SU-DHL-6 (cell line): ENCODE results near the gene PCNX4.

Experiments
- H2AFZ ChIP-seq: fragments of 200-600 bp; sonication (generic); 2 replicates; pipeline ENCODE4 v1.6.1; 2014; ENCODE audit warnings: low read depth, mild to moderate bottlenecking, moderate library complexity, mixed read lengths, antibody characterized with exemption, low read length; ENCODE audit not compliant: severe bottlenecking
- H3F3A ChIP-seq: fragments of 200-600 bp; shearing (Covaris generic); 2 replicates; pipeline ENCODE4 v1.6.0; 2016; ENCODE audit warnings: antibody characterized with exemption, mild to moderate bottlenecking; ENCODE audit not compliant: insufficient read depth
- H3K27ac ChIP-seq: fragments of 200-600 bp; sonication (generic); 2 replicates; pipeline ENCODE4 v1.5.1; 2016; ENCODE audit warnings: low read depth, mild to moderate bottlenecking, low read length, moderate library complexity, mixed read lengths
- H3K27me3 ChIP-seq: fragments of 200-600 bp; sonication (generic), shearing (Covaris generic); 2 replicates; pipeline ENCODE4 v1.6.0; 2014; ENCODE audit warnings: mild to moderate bottlenecking, low read length
- H3K36me3 ChIP-seq: fragments of 200-600 bp; sonication (generic); 2 replicates; pipeline ENCODE4 v1.6.1; 2014; ENCODE audit warnings: mild to moderate bottlenecking, low read length, mixed read lengths
- H3K4me2 ChIP-seq: fragments of 300-600, 200-600 bp; shearing (Covaris generic), sonication (generic); 2 replicates; pipeline ENCODE4 v1.6.0; 2014; ENCODE audit warnings: low read length, low read depth, mild to moderate bottlenecking; ENCODE audit not compliant: poor library complexity, severe bottlenecking
- H3K4me3 ChIP-seq: fragments of 200-600 bp; sonication (generic); 2 replicates; pipeline ENCODE4 v1.5.1; 2014; ENCODE audit warnings: antibody characterized with exemption, low read length, mild to moderate bottlenecking, mixed read lengths; ENCODE audit not compliant: insufficient read depth, poor library complexity, severe bottlenecking
- H3K79me2 ChIP-seq: fragments of 200-600 bp; sonication (generic); 2 replicates; pipeline ENCODE4 v1.6.1; 2014; ENCODE audit warnings: mild to moderate bottlenecking, low read length, moderate library complexity; ENCODE audit not compliant: insufficient read depth
- H3K9ac ChIP-seq: fragments of 200-600 bp; sonication (generic); 2 replicates; pipeline ENCODE4 v1.7.0; 2014; ENCODE audit warnings: mild to moderate bottlenecking, low read length
- H3K9me2 ChIP-seq: fragments of 200-600 bp; sonication (generic); replicated peaks from 2 replicates; pipeline ENCODE4 v1.6.1; 2014; ENCODE audit warnings: low read length; ENCODE audit not compliant: insufficient read depth
- H3K9me3 ChIP-seq: fragments of 200-600 bp; sonication (generic); 2 replicates; pipeline ENCODE4 v1.6.1; 2014; ENCODE audit warnings: low read length, mixed read lengths; ENCODE audit not compliant: insufficient read depth
- H4K20me1 ChIP-seq: fragments of 200-600 bp; sonication (generic); 2 replicates; pipeline ENCODE4 v1.6.1; 2014; ENCODE audit warnings: low read depth, mild to moderate bottlenecking, antibody characterized with exemption, low read length, moderate library complexity, mixed read lengths
- EZH2phosphoT487 ChIP-seq: fragments of 200-600 bp; sonication (generic), shearing (Covaris generic); conservative IDR thresholded peaks from 2 replicates; pipeline ENCODE4 v1.6.1; 2018; ENCODE audit warnings: mild to moderate bottlenecking, antibody characterized with exemption, low read length, moderate library complexity, mixed read lengths
- TF ChIP-seq, protein P1 (sequence below): fragments of 200-600 bp; sonication (generic); IDR thresholded peaks from one replicate; pipeline ENCODE4 v1.5.1; 2017; ENCODE audit warnings: antibody characterized with exemption, mild to moderate bottlenecking, low read length, moderate library complexity; ENCODE audit not compliant: insufficient read depth, poor library complexity, severe bottlenecking

Gene PCNX4

DNA sequence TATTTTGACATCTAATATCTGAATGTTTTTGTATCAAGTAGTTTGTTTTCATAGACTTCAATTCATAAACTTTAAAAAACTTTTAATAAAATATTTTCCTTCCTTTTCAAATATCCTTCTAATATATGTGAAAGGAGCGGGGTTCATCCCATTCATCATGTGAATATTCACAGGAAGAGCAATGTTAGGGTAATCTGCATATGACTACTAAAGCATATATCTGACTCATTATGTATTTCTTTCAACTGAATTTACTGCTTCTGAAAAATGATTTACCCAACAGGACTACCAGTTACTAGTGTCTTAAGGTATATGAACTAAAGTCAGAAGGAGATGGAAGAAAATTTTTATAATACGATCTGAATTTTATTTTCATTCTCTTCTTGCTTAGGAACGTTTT lies 43.0 kb downstream of the PCNX4 start:
- Histone ChIP-seq H3K4me3 (no peak overlapping the region), H3K9me2 (no peaks in the 10 kb centered on the region), H3K27ac (no peak overlapping the region), H3K36me3 (no peaks in the 10 kb centered on the region), H3K4me2 (no peak overlapping the region), H3K9me3 (no peaks in the 10 kb centered on the region), H2AFZ (no peak overlapping the region), H3K9ac (no peak overlapping the region), H4K20me1 (no peaks in the 10 kb centered on the region), H3K79me2 (no peaks in the 10 kb centered on the region), H3K27me3 (no peaks in the 10 kb centered on the region), H3F3A (no peaks in the 10 kb centered on the region)
- TF ChIP-seq EZH2phosphoT487 = no peak
- TF ChIP-seq, protein P1, sequence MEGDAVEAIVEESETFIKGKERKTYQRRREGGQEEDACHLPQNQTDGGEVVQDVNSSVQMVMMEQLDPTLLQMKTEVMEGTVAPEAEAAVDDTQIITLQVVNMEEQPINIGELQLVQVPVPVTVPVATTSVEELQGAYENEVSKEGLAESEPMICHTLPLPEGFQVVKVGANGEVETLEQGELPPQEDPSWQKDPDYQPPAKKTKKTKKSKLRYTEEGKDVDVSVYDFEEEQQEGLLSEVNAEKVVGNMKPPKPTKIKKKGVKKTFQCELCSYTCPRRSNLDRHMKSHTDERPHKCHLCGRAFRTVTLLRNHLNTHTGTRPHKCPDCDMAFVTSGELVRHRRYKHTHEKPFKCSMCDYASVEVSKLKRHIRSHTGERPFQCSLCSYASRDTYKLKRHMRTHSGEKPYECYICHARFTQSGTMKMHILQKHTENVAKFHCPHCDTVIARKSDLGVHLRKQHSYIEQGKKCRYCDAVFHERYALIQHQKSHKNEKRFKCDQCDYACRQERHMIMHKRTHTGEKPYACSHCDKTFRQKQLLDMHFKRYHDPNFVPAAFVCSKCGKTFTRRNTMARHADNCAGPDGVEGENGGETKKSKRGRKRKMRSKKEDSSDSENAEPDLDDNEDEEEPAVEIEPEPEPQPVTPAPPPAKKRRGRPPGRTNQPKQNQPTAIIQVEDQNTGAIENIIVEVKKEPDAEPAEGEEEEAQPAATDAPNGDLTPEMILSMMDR = no peak

DNA sequence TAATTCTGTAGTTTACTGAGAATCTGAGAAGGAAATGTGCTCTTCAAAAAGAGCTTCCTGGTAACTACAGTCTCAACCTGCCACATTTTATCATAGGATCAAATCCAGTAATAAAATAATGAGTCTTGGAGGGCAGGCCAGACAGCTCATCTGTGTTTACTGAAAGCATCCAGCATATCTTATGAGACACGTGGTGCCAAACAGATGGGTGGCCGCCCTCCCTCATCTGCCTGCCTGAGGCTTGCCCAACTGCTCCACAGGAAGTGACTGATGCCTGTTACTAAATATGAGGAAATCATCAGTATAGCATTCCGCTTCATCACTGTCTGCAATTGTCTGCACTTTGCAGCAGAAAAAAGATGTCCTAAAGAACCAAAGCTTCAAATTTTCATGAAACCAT lies 60.0 kb downstream of the PCNX4 start:
- no peak for TF ChIP-seq EZH2phosphoT487
- TF ChIP-seq, protein P1 = no peak
- no peaks in the 10 kb centered on the region for H3K9me2 ChIP-seq
- peaks cover 39% of the 10 kb centered on the region for H3K36me3 ChIP-seq
- peak overlapping the region; percentile 12 for H3K4me2 ChIP-seq
- no peaks in the 10 kb centered on the region for H3K9me3 ChIP-seq
- H3K9ac ChIP-seq = no peak overlapping the region
- peaks cover 10% of the 10 kb centered on the region for H3K79me2 ChIP-seq
- H3F3A ChIP-seq = peaks cover 5% of the 10 kb centered on the region; the same call in 1 of the 2 replicates
- H3K27ac ChIP-seq = peak overlapping the region; percentile 30; the same call in 1 of the 2 replicates
- H4K20me1 ChIP-seq = no peaks in the 10 kb centered on the region
- no peak overlapping the region for H3K4me3 ChIP-seq
- H2AFZ ChIP-seq = no peak overlapping the region
- H3K27me3 ChIP-seq = no peaks in the 10 kb centered on the region

DNA sequence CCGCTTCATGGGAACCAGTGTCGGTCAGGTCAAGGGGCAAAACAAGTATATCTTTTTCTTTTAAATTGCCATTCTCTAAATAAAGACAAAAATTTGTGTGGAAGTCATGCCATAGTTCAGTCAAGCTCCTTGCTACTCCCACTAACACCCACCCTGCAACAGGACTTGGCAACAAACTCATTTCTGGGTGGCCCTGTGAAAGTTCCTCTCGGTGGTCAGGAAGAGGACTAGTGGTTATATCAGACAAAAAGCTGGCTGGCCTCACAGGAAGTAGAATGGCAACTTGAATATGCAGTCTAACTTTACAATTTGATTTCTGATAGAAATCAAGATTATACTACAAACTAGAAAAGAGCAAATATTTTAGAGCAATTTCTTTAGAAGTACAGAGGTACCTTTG lies 62.3 kb downstream of the PCNX4 start:
- H4K20me1 ChIP-seq = no peaks in the 10 kb centered on the region
- no peaks in the 10 kb centered on the region for H3K9me3 ChIP-seq
- no peaks in the 10 kb centered on the region for H3K27me3 ChIP-seq
- no peak overlapping the region for H3K9ac ChIP-seq
- peaks cover 29% of the 10 kb centered on the region for H3K79me2 ChIP-seq
- TF ChIP-seq, protein P1 = no peak
- TF ChIP-seq EZH2phosphoT487 = no peak
- no peaks in the 10 kb centered on the region for H3K9me2 ChIP-seq
- no peak overlapping the region for H2AFZ ChIP-seq
- H3K27ac ChIP-seq = no peak overlapping the region
- no peak overlapping the region for H3K4me2 ChIP-seq
- H3K36me3 ChIP-seq = peaks cover 36% of the 10 kb centered on the region
- no peak overlapping the region for H3K4me3 ChIP-seq
- H3F3A ChIP-seq = peaks cover 5% of the 10 kb centered on the region; the same call in 1 of the 2 replicates
